ENCODE measurements around the gene SLC35E4.
"Not testable (repeated sequence)": the region's sequence is repeated elsewhere in the genome, so short reads cannot be mapped to it uniquely, and the experiment has no call there.

SLC35E4 gene

GRCh38 chr22:30635273-30636225 lies at the start of gene SLC35E4:
Gene SLC35E4, plus strand, starts transcription at chr22:30635781. Its CDS starts 670 bp downstream, at chr22:30636451.
- peak; percentile 77 for TF ChIP-seq POLR2A (IDR thresholded peaks at IDR 0.05; ENCODE audit: low read depth, low read length)
- FAIRE-seq (no peak), DNase-seq (ENCODE audit: insufficient read length, low spot score) (peak; percentile 76)

GRCh38 chr22:30586414-30586813 lies 49.2 kb upstream of the SLC35E4 start:
- no peak for FAIRE-seq
- DNase-seq (ENCODE audit: insufficient read length, low spot score), result no peak
- TF ChIP-seq POLR2A (IDR thresholded peaks at IDR 0.05; ENCODE audit: low read depth, low read length), result no peak

GRCh38 chr22:30591191-30591587 lies 44.4 kb upstream of the SLC35E4 start:
- DNase-seq (ENCODE audit: insufficient read length, low spot score) (no peak), FAIRE-seq (no peak)
- TF ChIP-seq POLR2A (IDR thresholded peaks at IDR 0.05; ENCODE audit: low read depth, low read length), result no peak

- DNase-seq (ENCODE audit: insufficient read length, low spot score) (peak; percentile 83), FAIRE-seq (peak; percentile 81)
- TF ChIP-seq POLR2A (IDR thresholded peaks at IDR 0.05; ENCODE audit: low read depth, low read length), result peak; percentile 26; the same call in 1 of the 2 replicates
These were observed 43.8 kb upstream of the SLC35E4 start, which contains the start of gene PES1 for GRCh38 chr22:30591588-30592359. Gene PES1, minus strand, starts transcription at chr22:30591910. Its CDS starts 77 bp downstream, at chr22:30591833.

GRCh38 chr22:30592360-30592713 lies 43.2 kb upstream of the SLC35E4 start:
- not testable (repeated sequence) for FAIRE-seq; DNase-seq (ENCODE audit: insufficient read length, low spot score)

GRCh38 chr22:30596199-30596598 lies 39.4 kb upstream of the SLC35E4 start:
- DNase-seq (ENCODE audit: insufficient read length, low spot score) (no peak), FAIRE-seq (no peak)
- TF ChIP-seq POLR2A (IDR thresholded peaks at IDR 0.05; ENCODE audit: low read depth, low read length), result no peak

- FAIRE-seq, result no peak
- DNase-seq (ENCODE audit: insufficient read length, low spot score), result no peak
These were observed 38.7 kb upstream of the SLC35E4 start for GRCh38 chr22:30596886-30597285.

GRCh38 chr22:30598986-30599385 lies 36.6 kb upstream of the SLC35E4 start:
- no peak for FAIRE-seq
- no peak for TF ChIP-seq POLR2A (IDR thresholded peaks at IDR 0.05; ENCODE audit: low read depth, low read length)
- no peak for DNase-seq (ENCODE audit: insufficient read length, low spot score)

More at GRCh38 chr22:30596886-30597285, 38.7 kb upstream of the SLC35E4 start:
- TF ChIP-seq POLR2A (IDR thresholded peaks at IDR 0.05; ENCODE audit: low read depth, low read length), result no peak

- FAIRE-seq (no peak), DNase-seq (ENCODE audit: insufficient read length, low spot score) (no peak)
- TF ChIP-seq POLR2A (IDR thresholded peaks at IDR 0.05; ENCODE audit: low read depth, low read length), result no peak
These were observed 34.7 kb upstream of the SLC35E4 start for GRCh38 chr22:30600921-30601320.

- no peak for FAIRE-seq
These were observed 34.1 kb upstream of the SLC35E4 start for GRCh38 chr22:30601464-30601863.

GRCh38 chr22:30602049-30602448 lies 33.5 kb upstream of the SLC35E4 start:
- FAIRE-seq (no peak), DNase-seq (ENCODE audit: insufficient read length, low spot score) (no peak)
- no peak for TF ChIP-seq POLR2A (IDR thresholded peaks at IDR 0.05; ENCODE audit: low read depth, low read length)

More at GRCh38 chr22:30601464-30601863, 34.1 kb upstream of the SLC35E4 start:
- no peak for TF ChIP-seq POLR2A (IDR thresholded peaks at IDR 0.05; ENCODE audit: low read depth, low read length)
- DNase-seq (ENCODE audit: insufficient read length, low spot score), result no peak

- no peak for DNase-seq (ENCODE audit: insufficient read length, low spot score)
- no peak for FAIRE-seq
- no peak for TF ChIP-seq POLR2A (IDR thresholded peaks at IDR 0.05; ENCODE audit: low read depth, low read length)
These were observed 31.8 kb upstream of the SLC35E4 start for GRCh38 chr22:30603801-30604200.

- no peak for FAIRE-seq
- no peak for DNase-seq (ENCODE audit: insufficient read length, low spot score)
- no peak for TF ChIP-seq POLR2A (IDR thresholded peaks at IDR 0.05; ENCODE audit: low read depth, low read length)
These were observed 30.9 kb upstream of the SLC35E4 start for GRCh38 chr22:30604723-30605122.

- DNase-seq (ENCODE audit: insufficient read length, low spot score) (peak; percentile 36), FAIRE-seq (no peak)
- TF ChIP-seq POLR2A (IDR thresholded peaks at IDR 0.05; ENCODE audit: low read depth, low read length), result no peak
These were observed 30.0 kb upstream of the SLC35E4 start for GRCh38 chr22:30605449-30606110.
